ENCODE measurements around the gene OSBPL9. TPM values are rescaled to one million over a fixed set of nuclear protein-coding genes. Genes with fewer than 3 reads are reported as not detected.

OSBPL9 gene
- total RNA-seq, 2 experiments from 2014 or later: 35.6 to 36.5 TPM

DNA sequence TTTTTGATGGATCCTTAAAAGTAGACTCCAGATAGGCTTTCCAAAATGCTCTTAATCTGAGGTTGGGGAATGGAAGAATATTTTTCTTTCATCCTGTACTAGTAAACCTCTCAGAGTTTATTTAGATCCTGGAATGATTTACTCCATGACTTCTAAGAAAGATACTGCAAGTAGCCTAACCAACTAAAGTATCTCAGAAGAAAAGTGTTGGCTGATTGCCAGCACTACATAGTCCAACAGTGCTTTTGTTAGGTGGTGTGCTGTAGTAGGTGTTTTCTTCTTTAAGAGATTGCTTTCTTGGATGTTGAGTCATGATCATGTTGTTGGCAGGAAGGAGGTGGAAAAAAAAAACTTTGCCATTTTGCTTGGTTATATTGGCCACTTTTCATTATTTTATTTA is 119.8 kb downstream of the OSBPL9 start:
- no peak for ATAC-seq (ENCODE audit: poor library complexity)
- Histone ChIP-seq H3K4me1 (ENCODE audit: insufficient read depth, low read length) (peaks cover 10% of the 10 kb centered on the region), H3K4me3 (ENCODE audit: low read length) (no peak overlapping the region), H3K27me3 (ENCODE audit: control insufficient read depth in 1 of 2, insufficient read depth in 2 of 2, low read length in 2 of 2) (no peaks in the 10 kb centered on the region), H3K9me3 (ENCODE audit: control insufficient read depth in 1 of 2, insufficient read depth in 1 of 2, low read length in 2 of 2) (no peaks in the 10 kb centered on the region), H3K27ac (ENCODE audit: low read depth in 1 of 2, low read length in 2 of 2) (no peak overlapping the region), H3K36me3 (ENCODE audit: insufficient read depth, low read length) (no peaks in the 10 kb centered on the region)
- Mint-ChIP-seq H3K4me1 (ENCODE audit: low read depth) (peaks cover 78% of the 10 kb centered on the region), H3K9me3 (no peaks in the 10 kb centered on the region), H3K27ac (no peak overlapping the region), H3K36me3 (ENCODE audit: low read depth) (no peaks in the 10 kb centered on the region), H3K27me3 (no peaks in the 10 kb centered on the region), H3K4me3 (no peak overlapping the region)
- ChIA-PET CTCF (no interaction called here), POLR2A (no interaction called here)
- peak in 1 of 14 experiments; percentile 10 for DNase-seq
- TF ChIP-seq, protein P1, sequence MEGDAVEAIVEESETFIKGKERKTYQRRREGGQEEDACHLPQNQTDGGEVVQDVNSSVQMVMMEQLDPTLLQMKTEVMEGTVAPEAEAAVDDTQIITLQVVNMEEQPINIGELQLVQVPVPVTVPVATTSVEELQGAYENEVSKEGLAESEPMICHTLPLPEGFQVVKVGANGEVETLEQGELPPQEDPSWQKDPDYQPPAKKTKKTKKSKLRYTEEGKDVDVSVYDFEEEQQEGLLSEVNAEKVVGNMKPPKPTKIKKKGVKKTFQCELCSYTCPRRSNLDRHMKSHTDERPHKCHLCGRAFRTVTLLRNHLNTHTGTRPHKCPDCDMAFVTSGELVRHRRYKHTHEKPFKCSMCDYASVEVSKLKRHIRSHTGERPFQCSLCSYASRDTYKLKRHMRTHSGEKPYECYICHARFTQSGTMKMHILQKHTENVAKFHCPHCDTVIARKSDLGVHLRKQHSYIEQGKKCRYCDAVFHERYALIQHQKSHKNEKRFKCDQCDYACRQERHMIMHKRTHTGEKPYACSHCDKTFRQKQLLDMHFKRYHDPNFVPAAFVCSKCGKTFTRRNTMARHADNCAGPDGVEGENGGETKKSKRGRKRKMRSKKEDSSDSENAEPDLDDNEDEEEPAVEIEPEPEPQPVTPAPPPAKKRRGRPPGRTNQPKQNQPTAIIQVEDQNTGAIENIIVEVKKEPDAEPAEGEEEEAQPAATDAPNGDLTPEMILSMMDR (IDR thresholded peaks at IDR 0.05): no peak
- intact Hi-C loops (cut with DNase I, micrococcal nuclease): no loop called here

DNA sequence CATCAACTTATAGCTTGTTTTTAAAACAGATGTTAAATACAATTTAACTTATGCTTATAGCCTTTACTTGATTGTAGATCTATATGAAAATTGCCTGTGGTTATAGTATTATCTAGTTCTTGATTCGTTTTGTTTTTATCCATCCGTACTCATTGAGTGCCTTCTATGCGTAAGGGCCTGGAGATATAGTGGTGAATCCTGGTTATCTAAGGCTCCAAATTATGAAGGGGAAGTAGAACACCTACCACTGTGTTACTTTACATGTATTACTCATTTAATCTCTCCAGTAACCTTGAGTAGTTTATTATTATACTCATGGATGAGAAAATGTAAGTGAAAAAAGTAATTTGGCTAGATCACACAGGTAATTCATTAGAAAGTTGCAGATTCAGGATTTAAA is 121.8 kb downstream of the OSBPL9 start:
- H3K4me1 Mint-ChIP-seq (ENCODE audit: low read depth): peaks cover 66% of the 10 kb centered on the region
- H3K36me3 Mint-ChIP-seq (ENCODE audit: low read depth): no peaks in the 10 kb centered on the region
- no peaks in the 10 kb centered on the region for H3K9me3 Mint-ChIP-seq
- ATAC-seq (ENCODE audit: poor library complexity): no peak
- H3K27ac Mint-ChIP-seq: no peak overlapping the region
- Histone ChIP-seq H3K4me3 (ENCODE audit: low read length) (no peak overlapping the region), H3K27me3 (ENCODE audit: control insufficient read depth in 1 of 2, insufficient read depth in 2 of 2, low read length in 2 of 2) (no peaks in the 10 kb centered on the region), H3K9me3 (ENCODE audit: control insufficient read depth in 1 of 2, insufficient read depth in 1 of 2, low read length in 2 of 2) (no peaks in the 10 kb centered on the region), H3K36me3 (ENCODE audit: insufficient read depth, low read length) (no peaks in the 10 kb centered on the region), H3K4me1 (ENCODE audit: insufficient read depth, low read length) (peaks cover 10% of the 10 kb centered on the region), H3K27ac (ENCODE audit: low read depth in 1 of 2, low read length in 2 of 2) (no peak overlapping the region)
- intact Hi-C loops (cut with DNase I, micrococcal nuclease): no loop called here
- TF ChIP-seq, protein P1 (IDR thresholded peaks at IDR 0.05): no peak
- H3K27me3 Mint-ChIP-seq: no peaks in the 10 kb centered on the region
- no peak overlapping the region for H3K4me3 Mint-ChIP-seq
- POLR2A ChIA-PET: interaction anchor here (1.0 to 1.2 kb wide), 2 partner anchors 10 kb away, joined by 4 to 6 read pairs; no protein-coding TSS in a partner anchor
- CTCF ChIA-PET: interaction anchor here (1.1 to 1.7 kb wide), 2 partner anchors 9 to 20 kb away, joined by 3 to 4 read pairs; no protein-coding TSS in a partner anchor
- no peak for DNase-seq

DNA sequence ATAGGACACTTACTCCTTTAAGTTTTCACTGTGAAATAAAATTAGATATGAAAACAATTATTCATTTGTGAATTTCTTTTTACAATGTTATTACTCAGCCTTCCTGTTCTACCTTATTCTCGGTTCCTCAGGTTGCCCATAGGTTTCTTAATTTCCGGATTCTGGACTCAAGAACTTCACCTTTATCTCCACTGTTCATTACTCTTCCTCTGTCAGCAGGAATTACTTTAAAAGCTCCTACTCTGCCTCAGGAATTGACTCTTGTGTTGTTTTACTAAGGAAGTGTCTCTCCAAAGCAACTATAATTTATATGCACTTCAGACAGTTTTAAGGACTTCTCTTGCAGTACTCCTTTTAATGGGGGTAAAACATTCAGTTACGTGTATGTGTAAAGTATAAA is 123.8 kb downstream of the OSBPL9 start:
- ChIA-PET POLR2A (interaction anchor here (1.2 kb wide), 1 partner anchor 12 kb away, joined by 3 read pairs; no protein-coding TSS in a partner anchor), CTCF (interaction anchor here (1.0 kb wide), 1 partner anchor 27 kb away, joined by 3 read pairs; no protein-coding TSS in a partner anchor)
- Histone ChIP-seq H3K36me3 (ENCODE audit: insufficient read depth, low read length) (no peaks in the 10 kb centered on the region), H3K4me3 (ENCODE audit: low read length) (no peak overlapping the region), H3K4me1 (ENCODE audit: insufficient read depth, low read length) (no peaks in the 10 kb centered on the region), H3K27me3 (ENCODE audit: control insufficient read depth in 1 of 2, insufficient read depth in 2 of 2, low read length in 2 of 2) (no peaks in the 10 kb centered on the region), H3K9me3 (ENCODE audit: control insufficient read depth in 1 of 2, insufficient read depth in 1 of 2, low read length in 2 of 2) (no peaks in the 10 kb centered on the region), H3K27ac (ENCODE audit: low read depth in 1 of 2, low read length in 2 of 2) (no peak overlapping the region)
- DNase-seq (no peak), ATAC-seq (ENCODE audit: poor library complexity) (no peak)
- H3K9me3 Mint-ChIP-seq: no peaks in the 10 kb centered on the region
- TF ChIP-seq, protein P1 (IDR thresholded peaks at IDR 0.05): no peak
- peaks cover 6% of the 10 kb centered on the region for H3K36me3 Mint-ChIP-seq (ENCODE audit: low read depth)
- no peak overlapping the region for H3K4me3 Mint-ChIP-seq
- H3K27me3 Mint-ChIP-seq: no peaks in the 10 kb centered on the region
- no peak overlapping the region for H3K27ac Mint-ChIP-seq
- intact Hi-C loops (cut with DNase I, micrococcal nuclease): no loop called here
- H3K4me1 Mint-ChIP-seq (ENCODE audit: low read depth): peaks cover 52% of the 10 kb centered on the region

All from CD4-positive, alpha-beta T cell (primary cell).